ENCODE results near the gene FADS6. TPM values are rescaled to one million over a fixed set of nuclear protein-coding genes. Genes with fewer than 3 reads are reported as not detected.

FADS6 gene
- polyA plus RNA-seq, 1 donor (not counting 4 experiments of a cell fraction or from before 2014, with no cell fraction given), result 0.07 TPM

DNA sequence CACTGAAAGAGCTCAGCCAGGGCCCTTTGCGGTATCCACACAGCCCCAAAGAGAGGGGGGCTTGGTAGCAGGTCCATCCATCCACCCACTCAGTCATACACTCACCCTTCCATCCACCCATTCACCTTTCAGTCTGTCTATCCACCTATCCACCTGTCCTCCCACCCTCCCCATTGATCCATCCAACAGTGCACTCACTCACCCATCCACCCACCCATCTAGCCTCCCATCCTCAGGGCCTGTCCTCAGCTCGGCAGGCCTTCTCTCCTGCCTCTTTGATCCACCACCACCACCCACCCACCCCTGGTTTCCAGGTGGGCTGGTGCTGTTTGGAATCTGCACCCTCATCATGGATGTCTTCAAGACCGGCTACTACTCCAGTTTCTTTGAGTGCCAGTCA lies 31.8 kb upstream of the FADS6 start:
- H3K9me1 ChIP-seq (ENCODE audit: control insufficient read depth, extremely low read depth, insufficient read depth, low read length), result no peaks in the 10 kb centered on the region
- H3K79me2 ChIP-seq (ENCODE audit: control insufficient read depth, insufficient read depth, low read length), result no peaks in the 10 kb centered on the region
- DNase-seq (ENCODE audit: low read depth, low spot score), result no peak
- no peak overlapping the region for H2AFZ ChIP-seq (ENCODE audit: control insufficient read depth, low read length)
- dilution Hi-C loops (cut with MboI; ENCODE audit: extremely low pct_ligation_motif_present, low sequenced_read_pairs), result no loop called here
- H3K36me3 ChIP-seq (ENCODE audit: control insufficient read depth in 2 of 2, extremely low read depth in 1 of 2, insufficient read depth in 2 of 2, low read length in 2 of 2), result no peaks in the 10 kb centered on the region
- FAIRE-seq, result no peak
- H3K4me1 ChIP-seq (ENCODE audit: control insufficient read depth, extremely low read depth, insufficient read depth, low read length), result peaks cover 19% of the 10 kb centered on the region
- TF ChIP-seq, protein P1, sequence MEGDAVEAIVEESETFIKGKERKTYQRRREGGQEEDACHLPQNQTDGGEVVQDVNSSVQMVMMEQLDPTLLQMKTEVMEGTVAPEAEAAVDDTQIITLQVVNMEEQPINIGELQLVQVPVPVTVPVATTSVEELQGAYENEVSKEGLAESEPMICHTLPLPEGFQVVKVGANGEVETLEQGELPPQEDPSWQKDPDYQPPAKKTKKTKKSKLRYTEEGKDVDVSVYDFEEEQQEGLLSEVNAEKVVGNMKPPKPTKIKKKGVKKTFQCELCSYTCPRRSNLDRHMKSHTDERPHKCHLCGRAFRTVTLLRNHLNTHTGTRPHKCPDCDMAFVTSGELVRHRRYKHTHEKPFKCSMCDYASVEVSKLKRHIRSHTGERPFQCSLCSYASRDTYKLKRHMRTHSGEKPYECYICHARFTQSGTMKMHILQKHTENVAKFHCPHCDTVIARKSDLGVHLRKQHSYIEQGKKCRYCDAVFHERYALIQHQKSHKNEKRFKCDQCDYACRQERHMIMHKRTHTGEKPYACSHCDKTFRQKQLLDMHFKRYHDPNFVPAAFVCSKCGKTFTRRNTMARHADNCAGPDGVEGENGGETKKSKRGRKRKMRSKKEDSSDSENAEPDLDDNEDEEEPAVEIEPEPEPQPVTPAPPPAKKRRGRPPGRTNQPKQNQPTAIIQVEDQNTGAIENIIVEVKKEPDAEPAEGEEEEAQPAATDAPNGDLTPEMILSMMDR (optimal IDR thresholded peaks at IDR 0.05 in 1 of 3, IDR thresholded peaks at IDR 0.05 in 1 of 3, conservative IDR thresholded peaks at IDR 0.05 in 1 of 3; ENCODE audit: extremely low read depth in 1 of 3, insufficient read depth in 2 of 3, low read length in 3 of 3), result no peak
- TF ChIP-seq EZH2 (IDR thresholded peaks at IDR 0.05; ENCODE audit: low read length), result no peak
- H3K9ac ChIP-seq (ENCODE audit: control insufficient read depth, extremely low read depth, insufficient read depth, low read length), result no peak overlapping the region
- H3K4me2 ChIP-seq (ENCODE audit: control insufficient read depth, extremely low read depth, insufficient read depth, low read depth, low read length), result no peak overlapping the region
- H3K4me3 ChIP-seq (ENCODE audit: control insufficient read depth in 2 of 3, extremely low read depth in 1 of 3, insufficient read depth in 2 of 3, low read depth in 1 of 3, low read length in 3 of 3), result no peak overlapping the region
- H4K20me1 ChIP-seq (ENCODE audit: control insufficient read depth, extremely low read depth, insufficient read depth, low read length), result no peaks in the 10 kb centered on the region
- H3K27me3 ChIP-seq (ENCODE audit: control insufficient read depth, extremely low read depth, insufficient read depth, low read length), result peaks cover 52% of the 10 kb centered on the region
- no peaks in the 10 kb centered on the region for H3K9me3 ChIP-seq (ENCODE audit: control insufficient read depth, low read depth, low read length)
- H3K27ac ChIP-seq (ENCODE audit: control insufficient read depth, insufficient read depth, low read length), result no peak overlapping the region

DNA sequence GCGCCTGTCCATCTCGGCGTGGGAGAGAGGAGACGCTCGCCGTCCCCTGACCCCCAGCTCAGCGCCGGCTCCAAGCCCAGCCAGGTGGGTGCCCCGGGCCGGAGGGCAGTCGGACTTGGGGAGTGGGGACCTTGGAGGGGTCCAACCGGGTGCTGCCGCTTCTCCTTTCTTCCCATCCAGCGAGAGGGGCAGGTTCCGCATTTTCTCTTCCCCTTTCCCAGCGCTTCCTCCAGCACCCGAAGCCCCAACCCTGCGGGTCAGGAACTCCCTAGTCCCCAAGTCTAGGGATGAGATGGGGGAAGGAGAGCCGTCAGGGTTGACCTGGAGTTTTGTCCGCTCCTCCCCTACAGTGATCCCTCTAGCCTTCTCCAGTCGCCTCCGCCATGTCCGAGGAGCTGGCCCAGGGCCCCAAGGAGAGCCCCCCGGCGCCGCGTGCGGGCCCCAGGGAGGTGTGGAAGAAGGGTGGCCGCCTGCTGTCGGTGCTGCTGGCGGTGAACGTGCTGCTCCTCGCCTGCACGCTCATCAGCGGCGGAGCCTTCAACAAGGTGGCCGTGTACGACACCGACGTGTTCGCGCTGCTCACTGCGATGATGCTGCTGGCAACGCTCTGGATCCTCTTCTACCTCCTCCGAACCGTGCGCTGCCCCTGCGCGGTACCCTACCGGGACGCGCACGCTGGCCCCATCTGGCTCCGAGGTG lies 31.0 kb upstream of the FADS6 start, which contains the start of gene OTOP2:
TSS of gene OTOP2 (plus strand) at position 24 of the 699 bp plus-strand sequence. CDS start at position 384, 360 bp downstream.
- dilution Hi-C loops (cut with MboI; ENCODE audit: extremely low pct_ligation_motif_present, low sequenced_read_pairs), result no loop called here
- Histone ChIP-seq H3K4me1 (ENCODE audit: control insufficient read depth, extremely low read depth, insufficient read depth, low read length) (peaks cover 19% of the 10 kb centered on the region), H3K4me3 (ENCODE audit: control insufficient read depth in 2 of 3, extremely low read depth in 1 of 3, insufficient read depth in 2 of 3, low read depth in 1 of 3, low read length in 3 of 3) (peak within 1 kb of the TSS; percentile 34 to 54 (median 37)), H3K9me1 (ENCODE audit: control insufficient read depth, extremely low read depth, insufficient read depth, low read length) (no peaks in the 10 kb centered on the region), H4K20me1 (ENCODE audit: control insufficient read depth, extremely low read depth, insufficient read depth, low read length) (no peaks in the 10 kb centered on the region), H3K27ac (ENCODE audit: control insufficient read depth, insufficient read depth, low read length) (no peak within 1 kb of the TSS), H3K9me3 (ENCODE audit: control insufficient read depth, low read depth, low read length) (no peaks in the 10 kb centered on the region), H3K79me2 (ENCODE audit: control insufficient read depth, insufficient read depth, low read length) (no peaks in the 10 kb centered on the region), H3K36me3 (ENCODE audit: control insufficient read depth in 2 of 2, extremely low read depth in 1 of 2, insufficient read depth in 2 of 2, low read length in 2 of 2) (no peaks in the 10 kb centered on the region), H3K27me3 (ENCODE audit: control insufficient read depth, extremely low read depth, insufficient read depth, low read length) (peaks cover 52% of the 10 kb centered on the region), H2AFZ (ENCODE audit: control insufficient read depth, low read length) (no peak within 1 kb of the TSS), H3K9ac (ENCODE audit: control insufficient read depth, extremely low read depth, insufficient read depth, low read length) (no peak within 1 kb of the TSS), H3K4me2 (ENCODE audit: control insufficient read depth, extremely low read depth, insufficient read depth, low read depth, low read length) (peak within 1 kb of the TSS; percentile 66)
- FAIRE-seq (no peak), DNase-seq (ENCODE audit: low read depth, low spot score) (no peak)
- TF ChIP-seq, protein P1 (optimal IDR thresholded peaks at IDR 0.05 in 1 of 3, IDR thresholded peaks at IDR 0.05 in 1 of 3, conservative IDR thresholded peaks at IDR 0.05 in 1 of 3; ENCODE audit: extremely low read depth in 1 of 3, insufficient read depth in 2 of 3, low read length in 3 of 3), result no peak
- TF ChIP-seq EZH2 (IDR thresholded peaks at IDR 0.05; ENCODE audit: low read length), result peak; percentile 98

Data from keratinocyte (primary cell).